Measurements from ENCODE around the gene TOB1. TPM values are rescaled to one million over a fixed set of nuclear protein-coding genes. Genes with fewer than 3 reads are reported as not detected.

The TOB1 gene
- total and polyA plus RNA-seq, 2 of the 4 experiments (the other 2 are of a cell fraction): 4.3 to 9.0 TPM

- WGBS, 2 experiments (ENCODE audit: extremely low coverage in 2 of 2, insufficient read length in 1 of 2): 0% methylated on average over 3 of the region's 35 CpGs; no CpG with 5 or more reads in 1 of the 2 experiments
- in situ Hi-C loops (cut with MboI; ENCODE audit: low sequenced_read_pairs): loop anchor here (10.0 kb wide), 1 partner anchor 277 kb away; no protein-coding TSS in a partner anchor
- dilution Hi-C loops (cut with HindIII; ENCODE audit: low sequenced_read_pairs, unreplicated experiment): no loop called here
- Histone ChIP-seq H2AK9ac (replicated peaks; ENCODE audit: low read depth, low read length, poor library complexity) (peak overlapping the region; percentile 83), H3K14ac (replicated peaks; ENCODE audit: low read depth, low read length) (peak overlapping the region; percentile 84), H2BK5ac (ENCODE audit: low read depth, low read length, poor library complexity, severe bottlenecking) (peak overlapping the region; percentile 83), H2BK15ac (ENCODE audit: low read depth, low read length) (peak overlapping the region; percentile 18; the same call in 1 of the 3 replicates), H3K56ac (ENCODE audit: extremely low read depth, insufficient read depth, low read length) (peak overlapping the region; percentile 62), H3K36me3 (ENCODE audit: control insufficient read depth, insufficient read depth, low read length) (peaks cover 6% of the 10 kb centered on the region), H3K9me3 (ENCODE audit: control insufficient read depth, insufficient read depth, low read length) (no peaks in the 10 kb centered on the region), H2AFZ (replicated peaks; ENCODE audit: low read length, poor library complexity) (peak overlapping the region; percentile 88), H2AK5ac (ENCODE audit: low read depth, low read length) (no peak overlapping the region), H3K18ac (ENCODE audit: low read depth, low read length) (peak overlapping the region; percentile 10; the same call in 1 of the 2 replicates), H3K79me1 (ENCODE audit: low read depth in 1 of 2, low read length in 2 of 2) (peaks cover 9 to 15% of the 10 kb centered on the region in 2 experiments), H3K27ac (ENCODE audit: insufficient read depth, low read length) (peak overlapping the region; percentile 75), H3K4me1 (ENCODE audit: control insufficient read depth, insufficient read depth, low read length) (peaks cover 4% of the 10 kb centered on the region), H4K8ac (ENCODE audit: low read depth in 2 of 2, low read length in 2 of 2) (peak overlapping the region in 1 of 2 experiments; percentile 69; a peak in 2 of 4 replicates), H3K27me3 (ENCODE audit: control insufficient read depth, insufficient read depth, low read length) (no peaks in the 10 kb centered on the region), H2BK20ac (ENCODE audit: low read depth, low read length) (peak overlapping the region; percentile 11; the same call in 1 of the 2 replicates), H3K4me3 (ENCODE audit: insufficient read depth, low read depth, low read length) (peak overlapping the region; percentile 55), H2BK120ac (ENCODE audit: low read depth, low read length) (peak overlapping the region; percentile 72; the same call in 1 of the 2 replicates), H3K23ac (ENCODE audit: low read depth, low read length) (peak overlapping the region; percentile 49), H4K91ac (ENCODE audit: insufficient read depth, low read depth, low read length) (0 out of 2 replicates have a peak overlapping the region, but pooled peaks have one; percentile 10), H3K4ac (ENCODE audit: low read depth, low read length) (peak overlapping the region; percentile 68), H3K4me2 (ENCODE audit: low read depth, low read length) (peak overlapping the region; percentile 93), H3K9ac (ENCODE audit: low read depth, low read length) (peak overlapping the region; percentile 67), H4K5ac (ENCODE audit: low read depth, low read length) (peak overlapping the region; percentile 43), H3K9me1 (ENCODE audit: insufficient read depth, low read length) (peaks cover 6% of the 10 kb centered on the region; the same call in 1 of the 2 replicates), H4K20me1 (ENCODE audit: insufficient read depth, low read length) (peaks cover 25% of the 10 kb centered on the region; the same call in 1 of the 2 replicates)
- TF ChIP-seq RCOR1 (IDR thresholded peaks at IDR 0.05; ENCODE audit: insufficient replicate concordance, low read length): no peak
- no peak for TF ChIP-seq MAFK (IDR thresholded peaks at IDR 0.05; ENCODE audit: low read depth, low read length)
- TF ChIP-seq MXI1 (IDR thresholded peaks at IDR 0.05; ENCODE audit: borderline replicate concordance, low read depth, low read length): no peak
- peak; percentile 40; the same call in 1 of the 2 replicates for TF ChIP-seq MAZ (IDR thresholded peaks at IDR 0.05; ENCODE audit: borderline replicate concordance, low read depth, low read length)
- TF ChIP-seq USF2 (IDR thresholded peaks at IDR 0.05; ENCODE audit: low read depth, low read length): peak; percentile 58
- no peak; the same call in 1 of the 2 replicates for TF ChIP-seq POLR2A (IDR thresholded peaks at IDR 0.05; ENCODE audit: low read depth, low read length)
- peak; percentile 50; the same call in 1 of the 2 replicates for TF ChIP-seq FOS (IDR thresholded peaks at IDR 0.05; ENCODE audit: low read depth, low read length)
- TF ChIP-seq SMC3 (IDR thresholded peaks at IDR 0.05; ENCODE audit: low read depth, low read length): no peak
- TF ChIP-seq RAD21 (IDR thresholded peaks at IDR 0.05; ENCODE audit: low read length): no peak
- 0 out of 2 replicates have a peak, but pooled peaks have one; percentile 31 for TF ChIP-seq BHLHE40 (IDR thresholded peaks at IDR 0.05; ENCODE audit: low read depth, low read length)
- peak; percentile 84 for TF ChIP-seq RFX5 (IDR thresholded peaks at IDR 0.05; ENCODE audit: low read depth, low read length)
- TF ChIP-seq CTCF (conservative IDR thresholded peaks at IDR 0.05; ENCODE audit: low read depth, low read length): no peak
- no peak for TF ChIP-seq CEBPB (IDR thresholded peaks at IDR 0.05; ENCODE audit: low read depth, low read length)
- intact Hi-C loops (cut with micrococcal nuclease): loop anchor here (2.0 to 10.0 kb wide), 3 partner anchors 35 to 247 kb away; no protein-coding TSS in a partner anchor
- DNase-seq: peak; percentile 93
- ChIA-PET CTCF (interaction anchor here (1.7 kb wide), 1 partner anchor 15 kb away, joined by 5 read pairs; no protein-coding TSS in a partner anchor), POLR2A (ENCODE audit: unreplicated experiment) (interaction anchor here (0.7 to 1.5 kb wide), 7 partner anchors 15 to 97 kb away, joined by 3 to 21 read pairs (median 4); no protein-coding TSS in a partner anchor)
- BruUV-seq (replicated peaks): no TSS peak
- ATAC-seq (ENCODE audit: low read depth): peak; percentile 58
Observed at GRCh38 chr17:50867363-50868139, 1.4 kb upstream of the TOB1 start.
